HG03378 (cell line): Measurements from ENCODE around the gene C1orf198.

Experiments
- ATAC-seq: cut with Tn5 transposase; IDR thresholded peaks from one replicate; pipeline ENCODE4 v1.9.1; 2021; ENCODE audit warnings: mild to moderate bottlenecking, moderate library complexity; ENCODE audit not compliant: unreplicated experiment

Gene C1orf198

GRCh38 chr1:230894032-230894431 is 25.7 kb upstream of the C1orf198 start:
- ATAC-seq = no peak

- no peak for ATAC-seq
Observed at GRCh38 chr1:230892018-230892491, 23.7 kb upstream of the C1orf198 start.

- no peak for ATAC-seq
Observed at GRCh38 chr1:230891413-230891812, 23.1 kb upstream of the C1orf198 start.

- ATAC-seq = no peak
Observed at GRCh38 chr1:230884646-230885045, 16.3 kb upstream of the C1orf198 start.

GRCh38 chr1:230883967-230884366 is 15.6 kb upstream of the C1orf198 start:
- no peak for ATAC-seq

GRCh38 chr1:230879778-230880177 is 11.5 kb upstream of the C1orf198 start:
- ATAC-seq = no peak

- ATAC-seq = no peak
Observed at GRCh38 chr1:230878591-230878990, 10.3 kb upstream of the C1orf198 start.

GRCh38 chr1:230877924-230878590 is 9.7 kb upstream of the C1orf198 start:
- ATAC-seq = no peak

- no peak for ATAC-seq
Observed at GRCh38 chr1:230877146-230877923, 9.0 kb upstream of the C1orf198 start.

GRCh38 chr1:230876660-230877059 is 8.3 kb upstream of the C1orf198 start:
- ATAC-seq = no peak

GRCh38 chr1:230875370-230875769 is 7.0 kb upstream of the C1orf198 start:
- ATAC-seq = no peak

GRCh38 chr1:230870916-230871315 is 2.6 kb upstream of the C1orf198 start:
- no peak for ATAC-seq

- ATAC-seq = no peak
Observed at GRCh38 chr1:230869500-230869899, 1.2 kb upstream of the C1orf198 start.

- no peak for ATAC-seq
Observed at GRCh38 chr1:230868736-230869385, 540 bp upstream of the C1orf198 start.

GRCh38 chr1:230867101-230867902 is 1.0 kb downstream of the C1orf198 start:
- ATAC-seq = no peak

- ATAC-seq = no peak
Observed at GRCh38 chr1:230866171-230867070, 1.9 kb downstream of the C1orf198 start.

GRCh38 chr1:230865062-230865817 is 3.1 kb downstream of the C1orf198 start:
- ATAC-seq = no peak

- no peak for ATAC-seq
Observed at GRCh38 chr1:230864441-230864840, 3.9 kb downstream of the C1orf198 start.

- no peak for ATAC-seq
Observed at GRCh38 chr1:230863449-230863848, 4.9 kb downstream of the C1orf198 start.
